ENCODE results near the gene PNKP. TPM values are rescaled to one million over a fixed set of nuclear protein-coding genes. Genes with fewer than 3 reads are reported as not detected.
A peak's percentile ranks its signal among the peaks of the same experiment; 100 is the strongest.

Gene PNKP
- total and polyA plus RNA-seq, 9 of the 15 experiments (the other 6 are each of a cell fraction or from before 2014, with no cell fraction given) = 2.8 to 85.4 (median 25.3) TPM

GRCh38 chr19:49850221-49850486, 17.2 kb downstream of the PNKP start:
- Histone ChIP-seq H3K27ac (ENCODE audit: extremely low read depth, low read depth, low read length) (peak overlapping the region; percentile 100), H4K20me1 (replicated peaks; ENCODE audit: control insufficient read depth, insufficient read depth, low read length) (peaks cover 11% of the 10 kb centered on the region), H3K36me3 (ENCODE audit: control insufficient read depth, insufficient read depth, low read length) (peaks cover 27% of the 10 kb centered on the region), H3K27me3 (ENCODE audit: control insufficient read depth in 2 of 2, insufficient read depth in 2 of 2, low read length in 2 of 2) (no peaks in the 10 kb centered on the region), H3K4me1 (replicated peaks in 1 of 2; ENCODE audit: control insufficient read depth in 2 of 2, insufficient read depth in 2 of 2, low read length in 2 of 2) (peaks cover 39 to 58% of the 10 kb centered on the region in 2 experiments), H3K9me1 (ENCODE audit: control insufficient read depth, insufficient read depth, low read length) (peaks cover 11% of the 10 kb centered on the region), H3K79me2 (ENCODE audit: control insufficient read depth, insufficient read depth, low read length) (peaks cover 51% of the 10 kb centered on the region), H3K4me2 (ENCODE audit: insufficient read depth, low read length) (peak overlapping the region; percentile 92), H3K9ac (ENCODE audit: insufficient read depth in 1 of 2, low read depth in 2 of 2, low read length in 2 of 2) (peak overlapping the region; percentile 97 to 99), H3K4me3 (peak overlapping the region; percentile 87), H3K9me3 (replicated peaks; ENCODE audit: control insufficient read depth, insufficient read depth, low read depth, low read length) (0 out of 2 replicates have a peak, but pooled peaks cover 6% of the 10 kb centered on the region), H2AFZ (ENCODE audit: low read depth, low read length) (peak overlapping the region; percentile 97)
- ATAC-seq (peak; percentile 12), DNase-seq (ENCODE audit: extremely low read depth in 1 of 4, low spot score in 3 of 4) (no peak), FAIRE-seq (no peak)
- CTCF ChIA-PET (ENCODE audit: low intra/inter-chr PET ratio) = no interaction called here
- intact Hi-C loops (cut with micrococcal nuclease) = no loop called here
- POLR2A ChIA-PET = interaction anchor here (0.6 to 2.0 kb wide), 22 partner anchors 9 to 174 kb away, joined by 3 to 18 read pairs (median 5); partner anchors contain the start of genes FUZ and PRMT1
- 4% methylated on average over 12 of the region's 12 CpGs for WGBS (ENCODE audit: insufficient coverage, low coverage, missing lambda C conversion rate)
- in situ Hi-C loops (cut with MboI) = no loop called here
- TSS peak; percentile 83 for BruUV-seq (replicated peaks)
- TF ChIP-seq HDGF (IDR thresholded peaks at IDR 0.05) (peak; percentile 79; the same call in 1 of the 2 replicates), AFF1 (IDR thresholded peaks at IDR 0.05; ENCODE audit: low read depth in 1 of 2, partially characterized antibody in 2 of 2) (peak in 1 of 2 experiments; percentile 31), TRIM25 (IDR thresholded peaks at IDR 0.05; ENCODE audit: borderline replicate concordance) (no peak), NCOR1 (IDR thresholded peaks at IDR 0.05) (no peak), FOXJ2 (tag; IDR thresholded peaks at IDR 0.05) (no peak), ZNF644 (tag; IDR thresholded peaks at IDR 0.05; ENCODE audit: low read depth) (no peak), HMBOX1 (IDR thresholded peaks at IDR 0.05) (0 out of 2 replicates have a peak, but pooled peaks have one; percentile 5), CXXC5 (CRISPR knock-in tag; IDR thresholded peaks at IDR 0.05) (no peak), SRSF9 (IDR thresholded peaks at IDR 0.05; ENCODE audit: borderline replicate concordance, low read depth, low read length) (no peak), ZNF311 (CRISPR knock-in tag; IDR thresholded peaks at IDR 0.05) (no peak), ZKSCAN8 (CRISPR knock-in tag; IDR thresholded peaks at IDR 0.05) (no peak), FIP1L1 (IDR thresholded peaks at IDR 0.05; ENCODE audit: low read depth, low read length, poor library complexity, severe bottlenecking) (no peak), SIN3A (IDR thresholded peaks at IDR 0.05; ENCODE audit: borderline replicate concordance in 2 of 2, control insufficient read depth in 1 of 2, low read depth in 2 of 2, low read length in 2 of 2) (0 out of 4 replicates have a peak, but pooled peaks of 1 of the 2 experiments have one; percentile 28), TCF3 (CRISPR knock-in tag; IDR thresholded peaks at IDR 0.05) (no peak), COPS2 (conservative IDR thresholded peaks at IDR 0.05) (no peak), FOXK1 (CRISPR knock-in tag; IDR thresholded peaks at IDR 0.05; ENCODE audit: borderline replicate concordance) (0 out of 2 replicates have a peak, but pooled peaks have one; percentile 26), MTA2 (IDR thresholded peaks at IDR 0.05; ENCODE audit: low read depth) (0 out of 2 replicates have a peak, but pooled peaks have one; percentile 2)
